Measurements from ENCODE around the gene UPF2.

The UPF2 gene

GRCh38 chr10:11951695-11952094, 90.9 kb downstream of the UPF2 start:
- DNase-seq = no peak

GRCh38 chr10:11950325-11951018, 92.1 kb downstream of the UPF2 start:
- no peak for DNase-seq

GRCh38 chr10:11949152-11949551, 93.5 kb downstream of the UPF2 start:
- no peak for DNase-seq

- no peak for DNase-seq
These were observed 96.0 kb downstream of the UPF2 start for GRCh38 chr10:11946652-11947051.

GRCh38 chr10:11936389-11937152, 106.0 kb downstream of the UPF2 start:
- DNase-seq = no peak

- no peak for DNase-seq
These were observed 108.3 kb downstream of the UPF2 start for GRCh38 chr10:11934262-11934661.

- no peak for DNase-seq
These were observed 108.9 kb downstream of the UPF2 start for GRCh38 chr10:11933577-11934223.

GRCh38 chr10:11931038-11931437, 111.6 kb downstream of the UPF2 start:
- DNase-seq = no peak

GRCh38 chr10:11930312-11930978, 112.2 kb downstream of the UPF2 start:
- no peak for DNase-seq

- no peak for DNase-seq
These were observed 114.9 kb downstream of the UPF2 start for GRCh38 chr10:11927746-11928145.

GRCh38 chr10:11921800-11922392, 120.7 kb downstream of the UPF2 start:
- no peak for DNase-seq

- no peak for DNase-seq
These were observed 123.3 kb downstream of the UPF2 start for GRCh38 chr10:11919271-11919670.

- no peak for DNase-seq
These were observed 124.2 kb downstream of the UPF2 start for GRCh38 chr10:11918384-11918783.

GRCh38 chr10:11913079-11913641, 129.4 kb downstream of the UPF2 start:
- DNase-seq = no peak

- no peak for DNase-seq
These were observed 132.5 kb downstream of the UPF2 start for GRCh38 chr10:11910102-11910501.

GRCh38 chr10:11909618-11910017, 133.0 kb downstream of the UPF2 start:
- DNase-seq = no peak

GRCh38 chr10:11908991-11909390, 133.6 kb downstream of the UPF2 start:
- DNase-seq = no peak

- DNase-seq = no peak
These were observed 134.1 kb downstream of the UPF2 start for GRCh38 chr10:11908536-11908935.

GRCh38 chr10:11907914-11908313, 134.7 kb downstream of the UPF2 start:
- DNase-seq = no peak

GRCh38 chr10:11906714-11907113, 135.9 kb downstream of the UPF2 start:
- no peak for DNase-seq

GRCh38 chr10:11902646-11903045, 140.0 kb downstream of the UPF2 start:
- no peak for DNase-seq

GRCh38 chr10:11901833-11902475, 140.7 kb downstream of the UPF2 start:
- no peak for DNase-seq

Measured in NCI-H510A treated with DMSO at 0.1 percent for 48 hours (cell line).